Uterus (tissue), 4 donors: ENCODE results near the gene RNF19B. TPM values are rescaled to one million over a fixed set of nuclear protein-coding genes. Genes with fewer than 3 reads are reported as not detected.
A peak's percentile ranks its signal among the peaks of the same experiment; 100 is the strongest.

ENCODE experiments used
- DNase-seq, 2 donors: peaks; one replicate each; pipeline ENCODE4 v3.0.0-alpha.2; 2019 to 2020
- H3K27ac ChIP-seq, 2 donors: fragments of 200-600 bp; sonication (generic); 1 replicate in 1 of 2; 2 replicates in 1 of 2; pipeline ENCODE4 v1.5.1; 2016 to 2018
- H3K27me3 ChIP-seq, 2 donors: fragments of 200-600 bp; sonication (generic); one replicate each; pipeline ENCODE4 v1.5.1; 2018 to 2019; ENCODE audit warnings: control low read depth in 1 of 2
- H3K36me3 ChIP-seq, 2 donors: fragments of 200-600 bp; sonication (generic); one replicate each; pipeline ENCODE4 v1.5.1; 2019; ENCODE audit warnings: control low read depth in 1 of 2
- H3K4me1 ChIP-seq, 2 donors: fragments of 200-600 bp; sonication (generic); one replicate each; pipeline ENCODE4 v1.5.1; 2018 to 2019; ENCODE audit warnings: control low read depth in 1 of 2
- H3K4me3 ChIP-seq, 2 donors: fragments of 200-600 bp; sonication (generic); 1 replicate in 1 of 2; 2 replicates in 1 of 2; pipeline ENCODE4 v1.5.1; 2018 to 2019; ENCODE audit warnings: mild to moderate bottlenecking in 1 of 2
- H3K9me3 ChIP-seq, 2 donors: fragments of 200-600 bp; sonication (generic); one replicate each; pipeline ENCODE4 v1.5.1; 2019; ENCODE audit warnings: control low read depth in 1 of 2
- POLR2A ChIP-seq, 2 donors: fragments of 450-650 bp; IDR thresholded peaks; one replicate each; pipeline ENCODE4 v1.6.1; 2016; ENCODE audit warnings: antibody characterized with exemption in 2 of 2, mild to moderate bottlenecking in 1 of 2, moderate library complexity in 1 of 2
- intact Hi-C: fragments of 100-400 bp; cut with DNase I; formaldehyde crosslinking; loops from one replicate; pipeline ENCODE4 v1.15.1; 2023; ENCODE audit warnings: low total_unique reads
- total RNA-seq, 4 donors: library from RNA; depleted of rRNA in 3 of 4; stranded (reverse); fragments of >200 nt in 3 of 4; gene quantifications; one replicate each; pipeline versions ENCODE4 v1.1.0 to v1.2.4, GENCODE V29; 2014 to 2023
- TF ChIP-seq, protein P1 (sequence below), 4 experiments: fragments of 200-600 bp in 2 of 4; fragments of 450-650 bp in 2 of 4; sonication (generic) in 2 of 4; IDR thresholded peaks; one replicate each; pipeline ENCODE4 v1.5.1; 2016 to 2019; ENCODE audit warnings: antibody characterized with exemption in 4 of 4, mild to moderate bottlenecking in 2 of 4, moderate library complexity in 1 of 4
- donor health status: DM: yes; HTN: yes; CAD: no.

The RNF19B gene
- total RNA-seq, 4 donors from 2014 or later = 13.2 to 23.4 (median 17.4) TPM

DNA sequence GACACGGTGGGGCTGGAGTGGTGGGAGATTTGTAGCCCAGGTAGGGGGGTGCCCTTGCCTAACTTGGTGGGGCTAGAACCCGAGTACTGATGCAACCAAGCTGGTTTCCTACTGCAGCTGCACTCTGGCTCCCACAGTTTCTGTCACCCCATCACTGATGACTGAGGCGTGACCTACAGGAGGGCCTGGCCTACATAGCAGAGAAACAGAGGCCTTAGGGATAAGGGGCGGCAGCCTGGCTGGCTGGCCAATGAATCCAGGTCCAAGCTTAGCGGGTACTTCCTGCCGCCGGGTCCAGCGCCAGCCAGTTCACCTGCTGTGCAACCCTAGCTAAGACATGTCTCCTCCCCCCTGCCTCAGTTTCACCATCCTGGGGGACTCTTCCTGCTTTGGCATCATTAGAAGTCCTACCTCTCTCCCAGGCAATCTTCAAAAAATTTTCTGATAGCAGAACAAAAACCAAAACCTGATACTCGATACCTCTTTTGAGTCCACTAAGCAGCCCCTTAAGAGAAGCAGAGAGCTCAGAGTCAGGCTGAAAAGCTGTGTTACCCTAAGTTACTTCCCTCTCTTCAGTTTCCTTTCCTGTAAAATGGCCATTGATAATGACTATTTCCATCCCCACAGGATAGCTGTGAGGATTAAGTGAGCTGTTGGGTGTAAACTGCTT is 27.3 kb upstream of the RNF19B start:
- peak overlapping the region in 1 of 2 donors; percentile 18 for H3K27ac ChIP-seq
- no peaks in the 10 kb centered on the region for H3K27me3 ChIP-seq
- intact Hi-C loops = no loop called here
- H3K4me3 ChIP-seq = no peak overlapping the region
- H3K4me1 ChIP-seq = peaks cover 3 to 7% of the 10 kb centered on the region in 2 donors
- DNase-seq = no peak
- H3K9me3 ChIP-seq = no peaks in the 10 kb centered on the region
- no peak for TF ChIP-seq POLR2A (IDR thresholded peaks at IDR 0.05)
- TF ChIP-seq, protein P1, sequence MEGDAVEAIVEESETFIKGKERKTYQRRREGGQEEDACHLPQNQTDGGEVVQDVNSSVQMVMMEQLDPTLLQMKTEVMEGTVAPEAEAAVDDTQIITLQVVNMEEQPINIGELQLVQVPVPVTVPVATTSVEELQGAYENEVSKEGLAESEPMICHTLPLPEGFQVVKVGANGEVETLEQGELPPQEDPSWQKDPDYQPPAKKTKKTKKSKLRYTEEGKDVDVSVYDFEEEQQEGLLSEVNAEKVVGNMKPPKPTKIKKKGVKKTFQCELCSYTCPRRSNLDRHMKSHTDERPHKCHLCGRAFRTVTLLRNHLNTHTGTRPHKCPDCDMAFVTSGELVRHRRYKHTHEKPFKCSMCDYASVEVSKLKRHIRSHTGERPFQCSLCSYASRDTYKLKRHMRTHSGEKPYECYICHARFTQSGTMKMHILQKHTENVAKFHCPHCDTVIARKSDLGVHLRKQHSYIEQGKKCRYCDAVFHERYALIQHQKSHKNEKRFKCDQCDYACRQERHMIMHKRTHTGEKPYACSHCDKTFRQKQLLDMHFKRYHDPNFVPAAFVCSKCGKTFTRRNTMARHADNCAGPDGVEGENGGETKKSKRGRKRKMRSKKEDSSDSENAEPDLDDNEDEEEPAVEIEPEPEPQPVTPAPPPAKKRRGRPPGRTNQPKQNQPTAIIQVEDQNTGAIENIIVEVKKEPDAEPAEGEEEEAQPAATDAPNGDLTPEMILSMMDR (IDR thresholded peaks at IDR 0.05) = no peak
- H3K36me3 ChIP-seq = no peaks in the 10 kb centered on the region

DNA sequence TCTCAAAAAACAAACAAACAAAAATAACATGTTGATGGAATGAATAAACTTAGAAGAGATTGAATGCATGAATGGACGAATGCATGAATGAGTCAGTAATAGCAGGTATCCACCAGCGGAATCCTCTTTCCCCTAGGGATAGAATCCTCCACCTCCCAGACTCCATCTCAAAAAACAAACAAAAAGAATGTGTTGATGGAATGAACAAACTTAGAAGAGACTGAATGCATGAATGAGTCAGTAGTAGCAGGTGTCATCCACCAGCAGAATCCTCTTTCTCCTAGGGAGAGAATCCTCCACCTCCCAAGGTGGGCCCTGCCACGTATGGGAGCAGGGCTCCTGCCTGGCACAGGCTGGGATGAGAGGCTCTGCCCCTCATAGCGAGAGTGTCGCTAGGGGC is 26.8 kb upstream of the RNF19B start:
- H3K4me3 ChIP-seq = no peak overlapping the region
- intact Hi-C loops = no loop called here
- peaks cover 3 to 7% of the 10 kb centered on the region in 2 donors for H3K4me1 ChIP-seq
- H3K27ac ChIP-seq = no peak overlapping the region
- no peaks in the 10 kb centered on the region for H3K36me3 ChIP-seq
- TF ChIP-seq, protein P1 (IDR thresholded peaks at IDR 0.05) = no peak
- no peak for TF ChIP-seq POLR2A (IDR thresholded peaks at IDR 0.05)
- no peaks in the 10 kb centered on the region for H3K27me3 ChIP-seq
- H3K9me3 ChIP-seq = no peaks in the 10 kb centered on the region
- DNase-seq = no peak

DNA sequence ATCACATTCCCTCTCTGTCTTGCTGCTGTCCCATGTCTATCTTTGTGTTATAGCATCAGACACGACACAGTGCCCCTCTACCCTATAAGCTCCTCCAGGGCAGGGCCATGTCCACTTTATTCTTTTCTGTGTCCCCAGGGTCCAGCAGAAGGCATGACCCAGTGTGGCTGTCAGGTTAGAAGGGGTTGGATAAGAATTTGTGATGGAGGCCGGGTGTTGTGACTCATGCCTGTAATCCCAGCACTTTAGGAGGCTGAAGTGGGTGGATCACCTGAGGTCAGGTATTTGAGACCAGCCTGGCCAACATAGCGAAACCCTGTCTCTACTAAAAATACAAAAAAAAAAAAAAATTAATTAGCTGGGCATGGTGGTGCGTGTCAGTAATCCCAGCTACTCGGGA is 26.3 kb upstream of the RNF19B start:
- intact Hi-C loops = no loop called here
- Histone ChIP-seq H3K9me3 (no peaks in the 10 kb centered on the region), H3K36me3 (no peaks in the 10 kb centered on the region), H3K4me1 (peaks cover 3 to 7% of the 10 kb centered on the region in 2 donors), H3K27me3 (no peaks in the 10 kb centered on the region), H3K27ac (no peak overlapping the region), H3K4me3 (no peak overlapping the region)
- TF ChIP-seq, protein P1 (IDR thresholded peaks at IDR 0.05) = no peak
- TF ChIP-seq POLR2A (IDR thresholded peaks at IDR 0.05) = no peak
- no peak for DNase-seq

DNA sequence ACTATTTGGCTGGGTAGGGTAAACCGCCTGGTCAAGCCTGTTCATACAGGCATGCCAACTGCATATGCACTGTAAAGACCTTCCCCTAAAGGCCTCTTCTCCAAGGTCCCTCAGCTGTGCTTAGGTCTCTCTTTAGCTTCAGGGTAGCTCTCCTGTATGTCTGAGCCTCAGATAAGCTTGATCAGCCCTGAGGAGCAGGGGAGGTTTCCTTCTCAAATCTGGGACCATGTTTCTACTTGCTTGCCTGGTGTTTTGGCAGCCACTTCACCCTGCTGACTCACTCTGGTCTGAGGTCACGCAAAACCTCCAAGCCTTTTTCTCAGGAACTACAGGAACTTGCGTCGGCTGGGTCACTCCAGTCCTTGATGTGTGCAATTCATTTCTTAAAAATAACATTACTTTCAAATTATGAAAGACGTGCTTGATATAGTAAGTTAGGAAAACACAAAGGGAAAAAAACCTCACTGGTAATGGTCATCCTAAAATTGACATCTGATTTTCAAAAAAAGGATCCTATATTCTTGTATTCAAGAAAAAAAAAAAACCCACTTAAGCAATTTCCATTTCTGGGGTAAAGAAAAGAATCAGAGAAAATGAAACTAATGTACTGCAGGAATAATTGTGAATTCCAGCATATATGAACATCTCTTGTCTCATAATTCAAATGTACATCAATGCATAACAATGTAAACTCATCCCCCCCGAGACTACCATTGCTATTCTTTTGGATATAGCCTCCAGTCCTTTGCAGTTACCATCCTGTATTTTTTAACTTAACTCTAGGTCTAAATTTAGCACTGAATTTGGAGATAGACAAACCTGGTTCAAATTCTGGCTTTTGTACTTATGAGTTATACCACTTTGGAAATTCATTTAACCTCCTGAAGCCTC is 24.8 kb upstream of the RNF19B start:
- no peaks in the 10 kb centered on the region for H3K36me3 ChIP-seq
- H3K4me3 ChIP-seq = no peak overlapping the region
- H3K27ac ChIP-seq = peak overlapping the region; percentile 63 to 78
- DNase-seq = peak; percentile 75 to 82
- no peak for TF ChIP-seq POLR2A (IDR thresholded peaks at IDR 0.05)
- TF ChIP-seq, protein P1 (IDR thresholded peaks at IDR 0.05) = no peak
- H3K27me3 ChIP-seq = no peaks in the 10 kb centered on the region
- H3K9me3 ChIP-seq = no peaks in the 10 kb centered on the region
- peaks cover 3 to 7% of the 10 kb centered on the region in 2 donors for H3K4me1 ChIP-seq
- intact Hi-C loops = no loop called here

DNA sequence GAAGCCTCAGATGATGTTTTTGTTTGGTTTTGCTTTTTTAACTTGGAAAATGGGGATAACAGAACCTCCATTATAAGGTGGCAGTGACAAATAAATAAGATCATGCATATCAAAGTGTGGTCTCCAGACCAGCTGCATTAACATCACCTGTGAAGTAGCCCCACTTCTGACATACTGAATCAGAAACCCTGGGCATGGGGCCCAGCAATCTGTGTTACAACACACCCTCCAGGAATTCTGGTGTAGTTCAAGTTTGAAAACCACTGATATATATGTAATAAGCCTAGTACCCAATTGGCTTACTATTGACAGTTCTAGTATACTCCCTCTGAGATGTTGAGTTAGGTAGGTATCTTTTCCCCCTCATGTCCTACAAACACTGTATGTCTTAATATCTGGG is 24.1 kb upstream of the RNF19B start:
- H3K36me3 ChIP-seq = no peaks in the 10 kb centered on the region
- TF ChIP-seq POLR2A (IDR thresholded peaks at IDR 0.05) = no peak
- TF ChIP-seq, protein P1 (IDR thresholded peaks at IDR 0.05) = no peak
- intact Hi-C loops = no loop called here
- peak overlapping the region; percentile 63 to 78 for H3K27ac ChIP-seq
- H3K4me3 ChIP-seq = no peak overlapping the region
- no peaks in the 10 kb centered on the region for H3K9me3 ChIP-seq
- H3K27me3 ChIP-seq = no peaks in the 10 kb centered on the region
- no peak for DNase-seq
- H3K4me1 ChIP-seq = peaks cover 3 to 7% of the 10 kb centered on the region in 2 donors
